CD4-positive, alpha-beta T cell treated with Interleukin-21 for 1 hour (primary cell): ENCODE results near the gene SFTA2.
"Not testable (repeated sequence)": the region's sequence is repeated elsewhere in the genome, so short reads cannot be mapped to it uniquely, and the experiment has no call there.

Source experiments
- DNase-seq: peaks from one replicate; pipeline ENCODE4 v3.0.0-alpha.2; 2020

The SFTA2 gene

GRCh38 chr6:30912746-30913520 lies 19.0 kb downstream of the SFTA2 start:
- no peak for DNase-seq

- not testable (repeated sequence) for DNase-seq
These were observed 21.5 kb downstream of the SFTA2 start for GRCh38 chr6:30910473-30910872.

- no peak for DNase-seq
These were observed 23.3 kb downstream of the SFTA2 start for GRCh38 chr6:30908700-30909099.

GRCh38 chr6:30907758-30908591 lies 24.0 kb downstream of the SFTA2 start, which contains the start of gene GTF2H4:
Gene GTF2H4, plus strand, starts transcription at chr6:30908207.
- DNase-seq, result peak; percentile 96

GRCh38 chr6:30907290-30907757 lies 24.6 kb downstream of the SFTA2 start:
- not testable (repeated sequence) for DNase-seq

DNA sequence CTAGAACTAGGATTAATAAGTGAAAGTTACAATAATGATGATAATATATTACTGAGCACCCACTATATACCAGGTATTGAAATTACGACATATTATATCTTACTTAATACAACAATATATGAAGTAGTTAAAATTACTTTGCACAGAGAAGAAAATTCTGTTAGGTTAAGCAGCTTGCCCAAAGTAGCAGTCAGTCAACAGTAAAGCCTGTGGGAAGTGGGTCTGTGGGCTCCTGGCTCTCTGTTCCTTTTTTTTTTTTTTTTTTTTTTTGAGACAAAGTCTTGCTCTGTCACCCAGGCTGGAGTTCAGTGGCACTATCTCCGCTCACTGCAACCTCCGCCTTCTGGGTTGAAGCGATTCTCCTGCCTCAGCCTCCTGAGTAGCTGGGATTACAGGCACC lies 28.7 kb downstream of the SFTA2 start:
- no peak for DNase-seq

DNA sequence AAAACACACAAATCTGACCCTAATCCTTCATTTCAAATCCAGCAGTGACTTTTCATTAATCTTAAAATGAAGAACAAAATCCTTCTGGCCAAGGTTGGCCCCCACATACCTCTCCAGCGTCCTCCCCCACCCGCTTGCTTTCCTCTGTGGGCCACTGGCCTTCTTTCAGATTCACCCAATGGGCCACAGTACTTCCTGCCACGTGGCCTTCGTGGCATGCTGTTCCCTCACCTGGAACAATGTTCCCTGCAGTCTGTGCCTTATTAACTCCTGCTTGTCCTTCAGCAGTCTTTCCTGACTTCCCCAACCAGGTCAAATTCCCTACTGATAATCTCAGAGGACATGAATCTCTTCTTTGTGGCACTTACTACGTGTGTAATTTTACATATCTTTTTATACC lies 29.3 kb downstream of the SFTA2 start:
- no peak for DNase-seq

- not testable (repeated sequence) for DNase-seq
These were observed 29.8 kb downstream of the SFTA2 start for GRCh38 chr6:30902196-30902595.

DNA sequence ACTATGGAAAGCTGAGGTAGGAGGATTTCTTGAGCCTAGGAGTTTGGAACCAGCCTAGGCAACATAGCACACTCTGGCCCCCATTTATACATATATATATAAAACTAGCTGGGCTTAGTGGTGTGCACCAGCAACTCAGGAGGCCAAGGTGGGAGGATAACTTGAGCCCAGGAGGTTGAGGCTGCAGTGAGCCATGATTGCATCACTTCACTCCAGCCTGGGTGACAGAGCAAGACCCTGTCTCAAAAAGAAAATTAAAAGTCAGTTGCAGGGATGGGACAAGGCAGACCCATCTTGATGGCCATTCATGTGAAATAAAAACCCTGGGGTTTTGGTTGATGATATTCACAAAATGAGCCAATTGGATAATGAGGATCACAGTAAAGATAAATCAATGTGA lies 30.5 kb downstream of the SFTA2 start:
- DNase-seq, result no peak

DNA sequence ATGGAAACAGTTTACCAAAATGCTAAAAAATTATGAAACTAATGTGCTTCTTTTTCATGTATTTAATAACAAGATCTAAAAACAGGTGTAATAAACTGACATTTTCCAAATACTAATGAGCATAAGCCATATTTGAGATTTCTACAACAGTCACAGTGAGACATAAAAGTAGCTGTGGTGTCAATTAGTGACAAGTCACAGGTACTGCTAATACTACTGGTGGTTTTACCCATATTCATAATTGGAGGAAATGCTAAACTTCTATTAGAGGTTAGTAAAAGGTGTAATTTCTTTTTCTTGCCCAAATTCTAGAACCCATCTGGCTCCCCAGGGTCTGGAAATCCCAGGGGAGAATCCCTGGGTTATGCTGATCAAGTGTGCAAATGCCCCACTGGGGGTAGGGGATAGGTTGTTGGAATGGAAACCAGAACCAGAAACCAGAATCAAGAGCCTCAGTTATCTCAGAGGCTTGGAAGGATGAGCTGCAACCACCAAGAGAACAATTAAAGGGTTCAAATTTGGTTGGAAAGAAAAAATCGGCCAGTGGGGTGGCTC lies 31.0 kb downstream of the SFTA2 start:
- DNase-seq, result no peak

DNA sequence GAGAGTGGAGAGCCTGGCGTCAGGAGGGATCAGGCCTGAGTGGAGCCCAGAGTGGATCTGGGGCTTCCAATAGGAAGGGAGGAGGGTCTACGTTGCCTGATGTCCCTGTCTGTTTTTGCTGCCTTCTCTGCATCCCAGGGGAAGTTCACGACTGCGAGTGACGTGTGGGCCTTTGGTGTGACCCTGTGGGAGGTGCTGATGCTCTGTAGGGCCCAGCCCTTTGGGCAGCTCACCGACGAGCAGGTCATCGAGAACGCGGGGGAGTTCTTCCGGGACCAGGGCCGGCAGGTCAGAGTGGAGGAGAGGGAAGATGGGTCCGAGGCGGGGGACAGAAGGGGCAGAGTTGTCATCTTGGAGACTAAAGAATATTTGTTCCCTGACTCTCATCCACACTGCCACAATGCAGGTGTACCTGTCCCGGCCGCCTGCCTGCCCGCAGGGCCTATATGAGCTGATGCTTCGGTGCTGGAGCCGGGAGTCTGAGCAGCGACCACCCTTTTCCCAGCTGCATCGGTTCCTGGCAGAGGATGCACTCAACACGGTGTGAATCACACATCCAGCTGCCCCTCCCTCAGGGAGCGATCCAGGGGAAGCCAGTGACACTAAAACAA lies 33.1 kb downstream of the SFTA2 start:
- DNase-seq, result no peak

DNA sequence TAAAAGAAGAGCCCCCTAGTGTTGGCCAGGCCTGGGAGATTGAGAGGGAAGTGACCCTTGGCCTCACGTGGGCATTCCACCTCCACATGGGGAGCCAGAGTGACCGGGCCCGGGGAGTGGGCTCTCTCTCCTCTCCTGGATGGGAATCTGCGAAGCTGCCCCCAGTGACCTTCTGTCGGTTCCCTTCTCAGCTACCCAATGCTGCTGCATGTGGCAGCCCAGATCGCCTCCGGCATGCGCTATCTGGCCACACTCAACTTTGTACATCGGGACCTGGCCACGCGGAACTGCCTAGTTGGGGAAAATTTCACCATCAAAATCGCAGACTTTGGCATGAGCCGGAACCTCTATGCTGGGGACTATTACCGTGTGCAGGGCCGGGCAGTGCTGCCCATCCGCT lies 34.1 kb downstream of the SFTA2 start:
- DNase-seq, result no peak

DNA sequence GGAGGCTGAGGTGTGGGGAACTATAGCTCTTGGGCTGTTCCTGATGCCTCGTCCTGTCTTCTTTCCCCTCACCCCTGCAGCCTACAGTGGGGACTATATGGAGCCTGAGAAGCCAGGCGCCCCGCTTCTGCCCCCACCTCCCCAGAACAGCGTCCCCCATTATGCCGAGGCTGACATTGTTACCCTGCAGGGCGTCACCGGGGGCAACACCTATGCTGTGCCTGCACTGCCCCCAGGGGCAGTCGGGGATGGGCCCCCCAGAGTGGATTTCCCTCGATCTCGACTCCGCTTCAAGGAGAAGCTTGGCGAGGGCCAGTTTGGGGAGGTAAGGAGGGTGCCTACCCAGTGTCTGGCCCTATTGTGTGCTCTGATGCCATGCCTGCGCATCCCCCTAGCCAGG lies 35.4 kb downstream of the SFTA2 start:
- no peak for DNase-seq

GRCh38 chr6:30895343-30895742 lies 36.6 kb downstream of the SFTA2 start:
- no peak for DNase-seq

DNA sequence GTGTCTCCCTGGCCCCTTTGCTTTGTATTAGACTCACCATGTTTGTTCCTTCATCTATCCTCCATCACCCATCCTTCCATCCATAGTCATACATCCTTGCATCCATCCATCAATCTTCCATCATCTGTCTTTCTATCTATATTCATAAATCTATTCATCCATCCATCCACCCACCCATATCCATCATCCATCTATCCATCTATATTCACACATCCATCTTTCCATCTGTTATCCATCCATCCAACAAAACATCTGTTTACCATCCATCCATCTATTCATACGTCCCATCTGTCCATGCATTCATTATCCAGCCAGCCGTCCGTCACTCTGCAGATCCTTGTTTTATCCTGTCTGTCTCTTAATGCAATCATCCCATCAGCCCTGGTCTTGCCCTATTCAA lies 37.0 kb downstream of the SFTA2 start:
- no peak for DNase-seq

DNA sequence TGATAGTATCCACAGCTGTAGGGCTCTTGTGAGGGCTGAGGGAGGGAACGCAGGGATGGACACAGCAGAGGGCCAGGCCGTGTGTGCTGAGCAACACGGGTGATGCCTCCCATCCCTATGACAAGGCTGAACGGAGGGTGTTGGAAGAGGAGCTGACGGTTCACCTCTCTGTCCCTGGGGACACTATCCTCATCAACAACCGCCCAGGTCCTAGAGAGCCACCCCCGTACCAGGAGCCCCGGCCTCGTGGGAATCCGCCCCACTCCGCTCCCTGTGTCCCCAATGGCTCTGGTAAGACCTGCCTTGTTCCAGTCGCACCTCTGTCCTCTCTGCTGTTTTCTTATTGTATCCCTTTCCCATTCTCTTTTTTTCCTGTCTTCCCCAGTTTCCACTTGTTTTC lies 37.6 kb downstream of the SFTA2 start:
- DNase-seq, result no peak

DNA sequence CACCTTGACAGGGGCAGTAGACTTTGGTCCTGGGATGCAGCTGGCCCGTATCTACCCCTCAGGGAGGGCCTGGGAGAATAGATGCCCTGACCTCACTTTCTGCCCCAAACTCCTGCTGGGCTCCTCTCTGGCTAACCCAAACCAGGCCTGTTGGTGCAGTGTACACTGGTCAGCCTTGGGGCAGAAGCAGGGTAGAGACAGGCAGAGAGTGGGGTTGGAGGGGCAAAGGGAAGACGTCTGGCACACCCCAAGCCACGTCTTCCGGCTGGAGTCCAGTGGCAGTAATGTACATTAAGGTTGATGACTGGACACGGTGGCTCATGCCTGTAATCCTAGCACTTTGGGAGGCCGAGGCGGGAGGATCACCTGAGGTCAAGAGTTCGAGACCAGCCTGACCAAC lies 38.3 kb downstream of the SFTA2 start:
- no peak for DNase-seq

DNA sequence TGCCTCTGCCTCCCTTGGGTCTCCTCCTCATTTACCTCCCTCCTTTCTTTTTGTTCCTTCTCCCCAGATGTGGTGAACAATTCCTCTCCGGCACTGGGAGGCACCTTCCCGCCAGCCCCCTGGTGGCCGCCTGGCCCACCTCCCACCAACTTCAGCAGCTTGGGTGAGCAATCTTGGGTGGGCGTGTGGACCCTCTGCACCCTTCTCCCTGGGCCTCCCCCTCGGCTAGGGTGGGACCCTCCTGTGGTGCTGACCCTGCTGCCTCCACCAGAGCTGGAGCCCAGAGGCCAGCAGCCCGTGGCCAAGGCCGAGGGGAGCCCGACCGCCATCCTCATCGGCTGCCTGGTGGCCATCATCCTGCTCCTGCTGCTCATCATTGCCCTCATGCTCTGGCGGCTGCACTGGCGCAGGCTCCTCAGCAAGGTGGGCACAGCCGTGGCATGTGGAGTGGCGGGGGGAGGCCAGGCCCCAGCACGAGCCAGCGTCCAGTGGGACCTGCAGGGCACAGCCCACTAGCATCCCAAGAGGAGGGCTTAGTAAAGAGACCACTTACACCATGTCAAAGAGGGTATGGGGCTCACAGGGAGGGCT lies 38.9 kb downstream of the SFTA2 start:
- no peak for DNase-seq

DNA sequence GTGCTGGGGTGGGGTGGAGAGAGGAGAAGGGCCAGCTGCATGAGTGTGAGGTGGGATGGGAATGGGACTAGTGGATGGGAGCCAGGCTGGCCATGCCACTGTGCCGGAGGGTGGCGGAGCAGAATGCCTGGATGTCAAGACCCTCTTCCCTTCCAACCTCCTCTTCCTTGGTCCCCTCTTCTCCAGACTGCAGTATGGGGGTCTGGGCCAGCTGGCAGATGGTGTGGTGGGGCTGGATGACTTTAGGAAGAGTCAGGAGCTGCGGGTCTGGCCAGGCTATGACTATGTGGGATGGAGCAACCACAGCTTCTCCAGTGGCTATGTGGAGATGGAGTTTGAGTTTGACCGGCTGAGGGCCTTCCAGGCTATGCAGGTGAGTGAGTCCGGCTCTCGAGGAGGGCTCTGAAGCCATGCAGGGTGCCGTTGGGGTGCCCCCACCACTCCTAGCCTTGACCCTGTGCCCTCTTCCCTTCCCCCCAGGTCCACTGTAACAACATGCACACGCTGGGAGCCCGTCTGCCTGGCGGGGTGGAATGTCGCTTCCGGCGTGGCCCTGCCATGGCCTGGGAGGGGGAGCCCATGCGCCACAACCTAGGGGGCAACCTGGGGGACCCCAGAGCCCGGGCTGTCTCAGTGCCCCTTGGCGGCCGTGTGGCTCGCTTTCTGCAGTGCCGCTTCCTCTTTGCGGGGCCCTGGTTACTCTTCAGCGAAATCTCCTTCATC lies 40.0 kb downstream of the SFTA2 start:
- DNase-seq, result no peak

- no peak for DNase-seq
These were observed 40.6 kb downstream of the SFTA2 start for GRCh38 chr6:30891450-30891723.

- no peak for DNase-seq
These were observed 41.1 kb downstream of the SFTA2 start for GRCh38 chr6:30890646-30891449.
